Endothelial cell of umbilical vein (primary cell): ENCODE data around the gene ZNF440. TPM values are rescaled to one million over a fixed set of nuclear protein-coding genes. Genes with fewer than 3 reads are reported as not detected.

Experiments used
- BruUV-seq: library from RNA; stranded (reverse); fragments of 400-500 nt; replicated peaks from 2 replicates; lab custom pipeline; 2021; lab: Mats Ljungman, UMichigan
- CTCF ChIA-PET: fragments of 300-600, 350-600 bp; sonication (Branson Sonifier 250); formaldehyde crosslinking; loops from one replicate; lab custom pipeline; 2021; ENCODE audit warnings: antibody characterized with exemption, inconsistent platforms; lab: Charles Lee
- POLR2A ChIA-PET: fragments of 300-600, 350-600 bp; sonication (Branson Sonifier 250); formaldehyde crosslinking; loops from one replicate; lab custom pipeline; 2021; ENCODE audit warnings: antibody characterized with exemption, inconsistent platforms; lab: Charles Lee
- DNase-seq: peaks from one replicate; pipeline ENCODE4 v3.0.0-alpha.2; 2011; ENCODE audit warnings: low read depth, low spot score
- FAIRE-seq: peaks from 2 replicates; lab custom pipeline; 2011; peaks lifted over from hg19 to GRCh38; lab: Jason Lieb, UNC
- H2AFZ ChIP-seq: 2 replicates; pipeline ENCODE4 v1.6.0; 2012; ENCODE audit warnings: low read depth, low read length, control low read depth, inconsistent platforms
- H3K27ac ChIP-seq: 2 replicates; pipeline ENCODE4 v1.5.1; 2011; ENCODE audit warnings: low read depth, mild to moderate bottlenecking, control low read depth, low read length, moderate library complexity; ENCODE audit not compliant: insufficient read depth
- H3K27me3 ChIP-seq, 2 experiments: 2 replicates each; pipeline versions ENCODE4 v1.6.0 to v1.6.1; 2011; ENCODE audit warnings: low read length in 2 of 2, mixed read lengths in 1 of 2; ENCODE audit not compliant: control insufficient read depth in 2 of 2, insufficient read depth in 2 of 2
- H3K36me3 ChIP-seq, 2 experiments: 2 replicates in 1 of 2; 3 replicates in 1 of 2; pipeline ENCODE4 v1.5.1; 2011; ENCODE audit warnings: low read length in 2 of 2, mild to moderate bottlenecking in 1 of 2, moderate library complexity in 1 of 2; ENCODE audit not compliant: control insufficient read depth in 2 of 2, insufficient read depth in 2 of 2; ENCODE audit errors: extremely low read depth in 1 of 2
- H3K4me1 ChIP-seq: 3 replicates; pipeline ENCODE4 v1.5.1; 2011; ENCODE audit warnings: mild to moderate bottlenecking, low read length; ENCODE audit not compliant: control insufficient read depth, insufficient read depth; ENCODE audit errors: extremely low read depth
- H3K4me2 ChIP-seq: 2 replicates; pipeline ENCODE4 v1.6.1; 2011; ENCODE audit warnings: low read length, control low read depth, mixed read lengths; ENCODE audit not compliant: insufficient read depth
- H3K4me3 ChIP-seq, 3 experiments: fragments of 200-600 bp in 1 of 3; sonication (generic), shearing (Covaris generic) in 1 of 3; replicated peaks in 1 of 3; 2 replicates each; pipeline ENCODE4 v1.5.1; 2011 to 2016; ENCODE audit warnings: control low read depth in 3 of 3, low read length in 3 of 3, mild to moderate bottlenecking in 2 of 3, inconsistent platforms in 1 of 3, low read depth in 1 of 3, moderate library complexity in 1 of 3; ENCODE audit not compliant: insufficient read depth in 1 of 3
- H3K79me2 ChIP-seq: 2 replicates; pipeline ENCODE4 v1.6.0; 2012; ENCODE audit warnings: low read length, inconsistent platforms; ENCODE audit not compliant: control insufficient read depth, insufficient read depth
- H3K9ac ChIP-seq: replicated peaks from 2 replicates; pipeline ENCODE3; 2011; ENCODE audit warnings: low read length, control low read depth; ENCODE audit not compliant: insufficient read depth; ENCODE audit errors: extremely low read depth
- H3K9me1 ChIP-seq: replicated peaks from 3 replicates; pipeline ENCODE4 v1.6.0; 2011; ENCODE audit warnings: mild to moderate bottlenecking, low read length; ENCODE audit not compliant: control insufficient read depth, insufficient read depth; ENCODE audit errors: extremely low read depth
- H3K9me3 ChIP-seq: replicated peaks from 2 replicates; pipeline ENCODE4 v1.5.1; 2012; ENCODE audit warnings: low read length, inconsistent platforms; ENCODE audit not compliant: control insufficient read depth, insufficient read depth
- H4K20me1 ChIP-seq: replicated peaks from 2 replicates; pipeline ENCODE3; 2011; ENCODE audit warnings: mild to moderate bottlenecking, low read length; ENCODE audit not compliant: control insufficient read depth, insufficient read depth; ENCODE audit errors: extremely low read depth
- EZH2 ChIP-seq: IDR thresholded peaks from 2 replicates; pipeline ENCODE4 v1.6.1; 2012; ENCODE audit warnings: borderline replicate concordance, low read depth, mild to moderate bottlenecking, moderate library complexity, low read length, inconsistent platforms; ENCODE audit not compliant: severe bottlenecking
- FOS ChIP-seq: IDR thresholded peaks from 2 replicates; pipeline ENCODE4 v1.6.1; 2011; ENCODE audit warnings: mild to moderate bottlenecking, low read length, moderate library complexity, borderline replicate concordance; ENCODE audit not compliant: insufficient read depth
- GATA2 ChIP-seq: IDR thresholded peaks from 2 replicates; pipeline ENCODE4 v1.7.0; 2011; ENCODE audit warnings: low read depth, mild to moderate bottlenecking, moderate library complexity, mixed read lengths, low read length; ENCODE audit not compliant: insufficient read length, insufficient read depth
- JUN ChIP-seq: IDR thresholded peaks from 2 replicates; pipeline ENCODE4 v1.6.1; 2011; ENCODE audit warnings: borderline replicate concordance, low read depth; ENCODE audit not compliant: insufficient read length, insufficient read depth
- MYC ChIP-seq: IDR thresholded peaks from one replicate; pipeline ENCODE4 v1.6.1; 2011; ENCODE audit warnings: mild to moderate bottlenecking, low read depth, low read length
- POLR2A ChIP-seq: IDR thresholded peaks from 2 replicates; pipeline ENCODE4 v1.6.1; 2012; ENCODE audit warnings: low read depth, mild to moderate bottlenecking, control low read depth, low read length
- POLR2AphosphoS5 ChIP-seq: IDR thresholded peaks from 2 replicates; pipeline ENCODE4 v1.6.1; 2012; ENCODE audit warnings: low read depth, mild to moderate bottlenecking, control low read depth, low read length, moderate library complexity; ENCODE audit not compliant: insufficient read depth
- dilution Hi-C: fragments of 300-500 bp; cut with MboI; formaldehyde crosslinking; loops from one replicate; pipeline ENCODE4 v1.15.0; 2019; ENCODE audit warnings: low sequenced_read_pairs; ENCODE audit not compliant: extremely low pct_ligation_motif_present
- intact Hi-C: fragments of 100-400 bp; cut with micrococcal nuclease; formaldehyde crosslinking; loops from one replicate; pipeline ENCODE4 v1.10.0; 2022
- polyA plus RNA-seq, 4 experiments: library from polyadenylated mRNA; depleted of rRNA in 3 of 4; stranded (reverse) in 3 of 4; unstranded in 1 of 4; fragments of >200 nt; gene quantifications; 2 replicates each; pipeline versions ENCODE4 v1.2.1 to v1.2.3, GENCODE V29; 2011 to 2012; ENCODE audit warnings: missing spikeins in 1 of 4
- total RNA-seq: library from RNA; stranded (reverse); gene quantifications from 2 replicates; pipeline ENCODE4 v1.2.3, GENCODE V29; 2021
- TF ChIP-seq, protein P1 (sequence below): IDR thresholded peaks from 2 replicates; pipeline ENCODE4 v1.6.1; 2011; ENCODE audit not compliant: insufficient read depth, insufficient read length
- TF ChIP-seq, protein P2 (sequence below), 2 donors: IDR thresholded peaks; 1 replicate in 1 of 2; 2 replicates in 1 of 2; pipeline ENCODE4 v1.5.1; 2011; ENCODE audit warnings: low read length in 2 of 2, mild to moderate bottlenecking in 2 of 2, moderate library complexity in 2 of 2, control low read depth in 1 of 2, inconsistent platforms in 1 of 2, low read depth in 1 of 2; ENCODE audit not compliant: insufficient read depth in 1 of 2; ENCODE audit errors: extremely low read depth in 1 of 2

The ZNF440 gene
- total and polyA plus RNA-seq, 2 donors (not counting 3 experiments of a cell fraction or from before 2014, with no cell fraction given): 2.2 to 13.3 TPM

DNA sequence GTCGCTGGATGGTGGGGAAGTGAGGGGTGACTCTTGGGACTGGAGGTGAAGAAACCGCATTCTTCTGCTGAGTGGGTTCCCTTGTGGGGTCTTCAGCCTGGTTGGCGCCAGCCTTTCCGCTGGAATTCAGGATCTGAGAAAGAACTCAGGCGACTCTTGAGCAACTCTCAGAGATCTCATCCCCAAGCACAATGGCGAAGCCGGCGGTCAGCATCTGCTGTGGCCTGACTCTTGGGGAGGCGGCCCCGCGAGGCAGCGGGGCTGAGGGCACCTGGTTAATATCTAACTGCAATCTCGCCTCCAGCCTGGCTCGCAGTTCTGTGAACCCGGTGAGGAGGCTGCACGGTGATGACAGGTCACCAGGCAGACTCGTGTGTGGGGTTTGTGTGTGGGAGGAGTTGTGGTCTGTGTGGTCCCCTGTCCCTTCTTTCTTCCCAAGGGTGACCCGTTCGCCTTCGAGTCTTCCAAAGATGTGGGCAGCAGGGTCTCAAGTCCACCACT, 46.4 kb upstream of the ZNF440 start:
- ChIA-PET CTCF (interaction anchor here (1.4 to 1.7 kb wide), 3 partner anchors 27 to 67 kb away, joined by 5 to 13 read pairs (median 5); no protein-coding TSS in a partner anchor), POLR2A (no interaction called here)
- peak overlapping the region; percentile 73 for H3K4me2 ChIP-seq
- H3K4me3 ChIP-seq: peak overlapping the region; percentile 46 to 88 (median 71)
- H3K9ac ChIP-seq: peak overlapping the region; percentile 71
- no peaks in the 10 kb centered on the region for H4K20me1 ChIP-seq
- peaks cover 6% of the 10 kb centered on the region for H3K4me1 ChIP-seq
- peak overlapping the region; percentile 97 for H2AFZ ChIP-seq
- intact Hi-C loops: loop anchor here (2.0 kb wide), 1 partner anchor 73 kb away; no protein-coding TSS in a partner anchor
- dilution Hi-C loops: no loop called here
- H3K27me3 ChIP-seq: no peaks in the 10 kb centered on the region
- no peaks in the 10 kb centered on the region for H3K36me3 ChIP-seq
- peak overlapping the region; percentile 65 for H3K27ac ChIP-seq
- FAIRE-seq (no peak), DNase-seq (peak; percentile 21)
- no TSS peak for BruUV-seq
- TF ChIP-seq, protein P1, sequence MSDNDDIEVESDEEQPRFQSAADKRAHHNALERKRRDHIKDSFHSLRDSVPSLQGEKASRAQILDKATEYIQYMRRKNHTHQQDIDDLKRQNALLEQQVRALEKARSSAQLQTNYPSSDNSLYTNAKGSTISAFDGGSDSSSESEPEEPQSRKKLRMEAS: no peak
- no peak for TF ChIP-seq POLR2AphosphoS5
- no peak for TF ChIP-seq EZH2
- no peak for TF ChIP-seq POLR2A
- TF ChIP-seq MYC: no peak
- TF ChIP-seq GATA2: no peak
- TF ChIP-seq, protein P2, sequence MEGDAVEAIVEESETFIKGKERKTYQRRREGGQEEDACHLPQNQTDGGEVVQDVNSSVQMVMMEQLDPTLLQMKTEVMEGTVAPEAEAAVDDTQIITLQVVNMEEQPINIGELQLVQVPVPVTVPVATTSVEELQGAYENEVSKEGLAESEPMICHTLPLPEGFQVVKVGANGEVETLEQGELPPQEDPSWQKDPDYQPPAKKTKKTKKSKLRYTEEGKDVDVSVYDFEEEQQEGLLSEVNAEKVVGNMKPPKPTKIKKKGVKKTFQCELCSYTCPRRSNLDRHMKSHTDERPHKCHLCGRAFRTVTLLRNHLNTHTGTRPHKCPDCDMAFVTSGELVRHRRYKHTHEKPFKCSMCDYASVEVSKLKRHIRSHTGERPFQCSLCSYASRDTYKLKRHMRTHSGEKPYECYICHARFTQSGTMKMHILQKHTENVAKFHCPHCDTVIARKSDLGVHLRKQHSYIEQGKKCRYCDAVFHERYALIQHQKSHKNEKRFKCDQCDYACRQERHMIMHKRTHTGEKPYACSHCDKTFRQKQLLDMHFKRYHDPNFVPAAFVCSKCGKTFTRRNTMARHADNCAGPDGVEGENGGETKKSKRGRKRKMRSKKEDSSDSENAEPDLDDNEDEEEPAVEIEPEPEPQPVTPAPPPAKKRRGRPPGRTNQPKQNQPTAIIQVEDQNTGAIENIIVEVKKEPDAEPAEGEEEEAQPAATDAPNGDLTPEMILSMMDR (IDR thresholded peaks at IDR 0.05; ENCODE audit: extremely low read depth in 1 of 2, insufficient read depth in 1 of 2, low read depth in 1 of 2, low read length in 2 of 2): no peak
- no peak for TF ChIP-seq FOS
- TF ChIP-seq JUN: no peak
- H3K9me1 ChIP-seq: no peaks in the 10 kb centered on the region
- no peaks in the 10 kb centered on the region for H3K9me3 ChIP-seq
- H3K79me2 ChIP-seq: no peaks in the 10 kb centered on the region
